Hepatocyte (in vitro differentiated cells): Measurements from ENCODE around the gene BPIFB6.

Experiments
- CTCF ChIP-seq: fragments of 200-600 bp; sonication (generic); IDR thresholded peaks from 2 replicates; pipeline ENCODE4 v1.5.1; 2016; ENCODE audit warnings: antibody characterized with exemption, mild to moderate bottlenecking; ENCODE audit not compliant: poor library complexity
- EZH2 ChIP-seq: fragments of 200-600 bp; sonication (generic); IDR thresholded peaks from 2 replicates; pipeline ENCODE4 v1.6.1; 2016; ENCODE audit warnings: antibody characterized with exemption, mild to moderate bottlenecking, borderline replicate concordance

GRCh38 chr20:33021879-33022278, 9.6 kb upstream of the BPIFB6 start:
- TF ChIP-seq CTCF (no peak), EZH2 (no peak)
